ENCODE measurements around the gene SLC6A13. TPM values are rescaled to one million over a fixed set of nuclear protein-coding genes. Genes with fewer than 3 reads are reported as not detected.
"Not testable (repeated sequence)": the region's sequence is repeated elsewhere in the genome, so short reads cannot be mapped to it uniquely, and the experiment has no call there.

The SLC6A13 gene
- total RNA-seq, 1 donor from 2014 or later: 0.17 TPM

DNA sequence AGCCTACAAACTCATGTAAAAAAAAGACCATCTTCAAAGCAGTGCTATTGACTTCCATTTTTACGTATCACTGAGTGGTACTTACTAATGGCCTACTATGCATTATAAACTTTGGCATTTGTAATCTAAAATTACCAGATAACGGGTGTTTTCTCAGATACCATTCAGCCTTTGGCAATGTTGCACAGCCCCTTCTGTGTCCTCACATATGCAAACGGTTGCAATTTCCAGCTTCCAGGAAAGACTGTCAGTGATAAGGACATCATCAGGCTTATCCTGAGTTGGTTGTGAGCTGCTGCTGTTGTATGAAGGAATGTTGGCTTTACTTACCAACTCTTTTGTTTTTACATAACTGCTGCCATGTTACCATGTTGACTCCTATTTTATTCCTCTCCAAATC is 1.6 kb upstream of the SLC6A13 start:
- DNase-seq: no peak

DNA sequence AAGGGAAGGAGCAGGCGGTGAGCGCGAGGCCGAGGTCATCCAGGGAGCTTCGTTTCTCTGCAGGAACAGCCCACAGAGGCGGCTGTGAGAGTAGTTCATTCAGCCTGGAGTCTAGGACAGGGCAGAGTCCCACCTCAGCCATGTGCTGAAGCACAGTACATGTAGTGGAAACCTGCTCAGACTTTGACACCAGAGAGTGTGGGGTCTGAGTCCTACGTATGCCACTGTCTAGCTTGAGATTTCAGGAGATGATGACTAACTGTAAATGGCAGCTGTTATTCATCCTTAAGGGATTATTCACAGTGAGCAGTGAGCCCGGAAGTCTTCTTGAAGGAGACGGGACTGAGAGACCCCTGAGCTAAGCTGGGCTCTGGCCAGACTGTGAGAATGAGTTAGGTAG is 938 bp upstream of the SLC6A13 start:
- no peak for DNase-seq

DNA sequence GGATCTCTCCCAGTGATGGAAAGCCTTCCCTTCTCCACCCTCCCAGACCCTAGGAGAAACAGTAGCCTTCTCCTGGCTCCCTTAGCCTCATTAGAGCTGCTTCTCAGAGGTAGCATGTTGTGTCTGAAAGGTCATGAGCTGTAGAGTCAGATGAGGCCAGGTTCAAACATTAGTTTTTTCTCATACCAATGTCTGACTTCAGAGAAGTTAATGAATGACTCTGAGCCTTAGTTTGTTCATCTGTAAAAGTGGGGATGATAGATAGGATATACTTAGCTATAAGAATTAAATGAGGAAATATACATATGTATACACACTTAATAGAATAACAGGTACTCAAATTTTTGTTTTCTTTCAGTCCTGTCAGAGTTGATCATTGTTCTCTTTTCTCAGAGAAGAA is 523 bp downstream of the SLC6A13 start:
- no peak for DNase-seq

DNA sequence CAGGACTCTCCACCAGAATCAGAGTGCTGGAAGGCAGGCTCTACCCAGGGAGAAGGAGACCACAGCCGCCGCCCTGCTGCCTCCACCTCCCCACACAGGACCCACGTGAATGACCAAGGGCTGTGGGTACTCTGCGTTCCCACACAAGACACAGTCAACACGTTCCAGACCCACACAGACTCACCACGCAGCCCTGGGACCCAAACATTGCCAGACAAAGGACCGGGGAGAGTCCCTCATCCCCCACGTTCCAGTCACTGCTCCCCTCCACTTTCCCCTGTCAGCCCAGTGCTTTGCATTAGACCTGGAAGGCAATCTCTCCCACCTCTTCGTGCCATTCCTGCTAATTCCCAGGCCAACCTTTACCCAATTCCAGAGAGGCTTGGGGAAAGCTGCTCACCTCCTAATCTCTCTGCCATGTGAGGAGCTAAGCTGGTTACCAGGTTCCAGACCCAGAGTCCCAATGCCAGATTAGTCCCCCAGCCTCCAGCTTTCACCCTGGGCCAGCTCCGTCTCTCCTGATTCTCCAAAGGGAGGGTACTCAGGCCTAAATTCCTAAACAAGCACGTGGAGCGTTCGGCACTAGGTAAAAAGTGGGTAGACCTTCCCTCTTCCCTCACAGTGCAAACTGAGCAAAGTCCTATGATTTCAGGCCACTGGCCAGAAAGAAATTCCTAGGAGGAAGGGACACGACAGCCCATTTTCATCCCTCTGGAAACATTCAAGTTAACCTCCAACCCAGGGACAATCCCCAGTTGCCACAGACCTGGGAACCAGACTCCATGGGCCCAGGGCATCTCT is 4.9 kb downstream of the SLC6A13 start:
- no peak for DNase-seq

DNA sequence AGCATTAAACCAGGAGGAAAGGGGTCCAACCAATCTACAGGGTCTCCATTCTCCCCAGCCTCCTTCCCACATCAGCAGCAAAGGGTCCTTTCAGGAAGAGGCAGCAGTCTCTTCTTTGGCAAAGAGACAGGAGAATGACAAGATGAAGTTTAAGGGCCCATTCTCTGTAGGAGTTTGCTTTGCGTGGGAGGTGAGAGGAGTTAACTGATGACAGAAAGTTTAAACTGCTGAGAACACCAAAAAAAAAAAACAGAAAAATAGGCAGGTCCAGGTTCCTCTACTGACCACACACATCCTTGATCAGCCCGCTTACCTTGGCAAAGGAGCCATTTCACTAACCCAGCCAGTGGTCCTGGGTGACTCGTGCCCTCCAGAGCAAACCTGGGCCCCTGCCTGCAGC is 5.7 kb downstream of the SLC6A13 start:
- DNase-seq: no peak

DNA sequence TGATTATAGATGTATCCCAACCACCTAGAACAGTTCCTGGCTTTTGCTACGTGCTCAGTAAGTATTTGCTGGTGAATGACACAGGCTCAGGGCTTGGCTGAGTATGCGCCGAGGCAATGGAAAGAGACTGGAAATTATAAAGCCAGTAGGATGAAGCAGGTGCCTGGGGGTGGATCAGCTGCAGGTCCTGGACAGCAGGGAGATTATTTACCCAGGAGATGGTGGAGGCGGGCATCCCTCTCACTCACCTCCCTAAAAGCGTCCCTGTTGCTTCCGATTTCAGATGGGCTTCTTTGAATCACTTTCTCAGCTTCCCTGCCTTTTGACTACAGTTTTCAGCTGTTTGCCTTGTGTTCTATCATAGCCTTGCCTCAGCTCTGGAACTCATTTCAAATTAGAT is 6.4 kb downstream of the SLC6A13 start:
- no peak for DNase-seq

DNA sequence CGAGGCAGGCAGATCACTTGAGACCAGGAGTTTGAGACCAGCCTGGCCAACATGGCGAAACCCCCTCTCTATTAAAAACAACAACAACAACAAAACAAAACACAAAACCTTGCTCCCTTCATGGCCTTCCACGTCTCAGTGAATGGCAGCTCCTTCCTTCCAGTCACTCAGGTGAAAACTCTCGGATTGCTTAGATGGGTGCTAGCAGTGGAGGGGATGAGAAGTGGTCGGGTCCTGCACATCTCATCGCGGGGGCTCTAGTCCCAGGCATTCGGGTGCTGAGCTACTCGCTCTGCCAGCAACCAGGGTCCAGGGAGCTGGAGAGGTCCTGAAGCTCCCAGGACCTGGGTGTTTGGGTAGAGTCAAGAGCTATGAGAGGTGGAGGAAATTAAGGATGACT is 7.7 kb downstream of the SLC6A13 start:
- DNase-seq: no peak

DNA sequence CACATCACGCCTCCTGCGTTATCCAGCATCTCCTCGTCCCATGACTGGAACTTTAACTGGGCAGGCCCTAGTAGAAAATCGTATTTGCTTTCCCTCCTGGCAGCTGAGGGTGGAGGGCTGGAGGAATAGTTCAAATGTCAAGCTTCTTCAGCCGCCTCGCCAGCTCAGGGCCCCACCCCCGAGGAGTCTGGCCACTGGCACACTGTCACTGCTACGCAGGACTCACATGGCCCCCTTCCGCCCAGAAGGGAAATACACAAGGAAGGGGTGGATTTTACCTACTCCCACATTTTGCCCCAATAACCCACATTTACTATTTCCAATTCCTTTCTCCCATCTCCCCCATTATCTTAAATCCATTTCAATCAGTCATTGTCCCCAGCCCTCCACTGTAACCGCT is 8.6 kb downstream of the SLC6A13 start:
- no peak for DNase-seq

DNA sequence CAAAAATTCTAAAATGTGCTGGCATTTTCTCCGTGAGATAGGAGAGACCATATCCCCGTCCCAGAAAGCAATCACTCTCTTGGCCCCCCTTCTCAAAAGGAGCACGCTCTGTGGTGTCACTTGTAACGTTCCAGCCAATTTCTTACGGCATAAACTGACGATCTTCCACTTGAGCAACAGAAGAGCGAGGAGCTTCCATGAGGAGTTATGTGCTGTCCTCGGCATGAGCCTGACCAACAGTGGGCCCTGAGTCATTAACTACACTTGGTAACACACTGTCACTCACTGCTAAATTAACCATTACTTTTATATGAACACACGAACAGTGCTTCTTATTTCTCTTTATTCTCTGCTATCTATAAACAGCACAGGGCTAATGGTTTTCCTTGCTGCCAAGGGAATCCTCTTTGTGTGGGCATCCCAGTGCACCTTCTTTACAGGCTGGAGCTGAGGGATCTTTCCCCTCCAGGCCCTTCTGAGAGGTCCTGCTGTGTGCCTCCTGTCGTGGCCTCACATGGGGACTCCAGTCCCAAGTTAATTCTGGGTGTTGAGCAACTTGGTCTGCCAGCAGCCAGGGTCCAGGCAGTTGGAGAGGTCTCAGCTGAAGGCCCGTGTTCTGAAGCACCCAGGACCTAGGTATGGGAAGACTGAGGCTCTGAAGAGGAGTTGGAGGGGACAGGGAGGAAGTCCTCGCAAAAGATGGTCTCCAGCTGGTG is 9.4 kb downstream of the SLC6A13 start:
- DNase-seq: no peak

DNA sequence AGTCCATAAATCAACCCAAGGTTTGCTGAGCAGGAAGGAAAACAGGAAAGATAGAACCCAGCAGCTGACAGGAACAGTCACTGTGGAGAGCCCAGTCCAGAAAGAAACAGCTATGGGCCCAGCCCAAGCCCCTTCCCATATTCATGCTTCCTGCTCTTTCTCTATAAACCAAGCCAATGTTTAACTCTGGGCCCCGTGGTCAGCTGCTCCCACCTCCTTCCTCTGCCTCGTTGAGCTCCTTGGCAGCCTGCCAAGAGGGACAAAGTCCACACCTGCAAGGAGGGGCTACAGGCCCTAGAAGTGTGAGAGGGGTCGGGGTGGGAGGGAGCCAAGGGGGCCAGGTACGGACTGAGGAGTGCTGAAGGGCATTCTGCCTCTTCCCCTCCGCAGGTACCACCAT is 10.0 kb downstream of the SLC6A13 start:
- DNase-seq: no peak

DNA sequence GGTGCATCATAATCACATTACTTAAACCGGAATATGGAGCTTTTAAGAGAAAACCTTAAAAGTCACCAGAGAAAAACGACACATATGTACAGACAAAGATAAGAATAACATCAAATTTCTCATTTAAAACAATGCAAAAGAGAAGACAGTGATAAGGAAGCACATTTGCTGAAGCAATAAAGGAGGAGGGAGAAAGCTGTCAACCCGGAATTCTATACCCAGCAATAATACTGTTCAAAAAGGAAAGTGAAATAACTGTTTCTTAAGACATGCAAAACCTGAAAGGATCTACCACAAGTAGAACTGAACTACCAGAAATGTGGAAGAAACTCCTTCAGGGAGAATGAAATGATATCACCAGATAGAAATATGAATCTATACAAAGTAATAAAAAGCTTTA is 15.4 kb downstream of the SLC6A13 start:
- DNase-seq: no peak

DNA sequence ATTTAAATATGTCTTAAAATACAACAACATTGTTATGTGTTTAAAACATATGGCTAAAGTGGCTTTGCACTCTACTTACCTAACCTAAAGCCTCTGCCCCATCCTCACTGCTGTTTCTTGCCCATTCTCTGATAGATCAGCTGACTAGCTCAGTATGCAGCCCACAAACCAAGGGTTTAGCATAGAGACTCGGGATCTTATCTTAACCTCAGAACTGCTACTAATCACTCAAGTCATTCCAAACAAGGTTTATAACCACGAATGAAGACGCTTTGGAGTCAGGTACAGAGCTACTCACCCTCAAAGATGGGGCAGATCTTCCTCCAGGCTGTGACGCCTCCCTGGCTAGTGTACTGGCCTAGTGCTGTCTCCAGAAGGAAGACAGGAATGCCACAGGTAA is 19.3 kb downstream of the SLC6A13 start:
- DNase-seq: no peak

DNA sequence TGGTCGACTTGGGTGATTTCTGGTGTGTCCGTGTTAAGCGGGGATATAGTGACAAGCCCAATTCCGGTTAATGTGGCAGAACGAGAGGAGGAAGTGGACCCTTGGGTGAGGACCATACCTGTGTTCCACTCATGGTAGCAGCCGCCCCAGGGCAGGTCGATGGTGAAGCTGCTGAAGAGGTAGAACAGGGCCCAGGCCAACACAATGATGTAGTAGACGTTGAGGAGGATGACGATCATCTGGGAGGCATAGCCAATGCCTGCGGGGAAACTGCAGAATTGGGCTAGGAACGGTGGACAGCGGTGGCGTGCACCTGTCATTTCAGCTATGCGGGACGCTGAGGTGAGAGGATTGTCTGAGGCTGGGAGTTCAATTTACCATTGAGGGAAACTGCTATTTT is 20.1 kb downstream of the SLC6A13 start:
- no peak for DNase-seq

DNA sequence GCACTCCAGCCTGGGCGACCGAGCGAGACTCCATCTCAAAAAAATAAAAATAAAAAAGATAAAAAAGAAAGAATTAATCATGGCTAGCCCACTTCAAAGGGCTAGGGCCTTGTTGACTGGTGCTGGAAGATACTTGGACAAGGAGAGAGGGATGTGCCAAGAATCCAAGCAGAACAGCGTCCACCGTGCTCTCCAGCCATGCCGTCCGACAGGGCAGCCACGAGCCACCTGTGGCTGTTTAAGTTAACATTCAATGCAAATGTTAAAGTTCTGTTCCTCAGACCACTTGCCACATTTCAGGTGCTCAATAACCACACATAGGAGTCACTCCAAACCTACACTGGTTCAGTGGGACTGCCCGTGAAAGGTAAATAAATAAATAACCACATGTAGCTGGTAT is 21.4 kb downstream of the SLC6A13 start:
- DNase-seq: no peak

DNA sequence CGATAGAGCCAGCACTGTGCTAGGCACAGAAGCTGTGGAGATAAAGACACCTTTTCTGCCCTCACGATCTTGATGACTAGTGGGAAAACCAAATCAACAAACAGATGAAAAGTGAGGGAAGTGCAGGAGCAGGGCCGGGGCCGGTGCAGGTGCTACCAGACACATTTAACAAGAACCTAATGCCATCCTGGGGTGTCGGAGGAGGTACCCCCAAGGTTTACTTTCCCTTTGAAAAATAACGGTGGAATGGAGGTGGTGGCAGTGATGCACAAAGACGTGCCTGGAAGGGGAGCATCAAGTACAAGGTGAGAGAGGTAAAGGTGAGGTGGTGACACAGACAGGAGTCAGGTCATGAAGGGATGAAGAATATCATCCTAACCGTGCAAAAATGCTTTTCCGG is 22.1 kb downstream of the SLC6A13 start:
- DNase-seq: no peak

DNA sequence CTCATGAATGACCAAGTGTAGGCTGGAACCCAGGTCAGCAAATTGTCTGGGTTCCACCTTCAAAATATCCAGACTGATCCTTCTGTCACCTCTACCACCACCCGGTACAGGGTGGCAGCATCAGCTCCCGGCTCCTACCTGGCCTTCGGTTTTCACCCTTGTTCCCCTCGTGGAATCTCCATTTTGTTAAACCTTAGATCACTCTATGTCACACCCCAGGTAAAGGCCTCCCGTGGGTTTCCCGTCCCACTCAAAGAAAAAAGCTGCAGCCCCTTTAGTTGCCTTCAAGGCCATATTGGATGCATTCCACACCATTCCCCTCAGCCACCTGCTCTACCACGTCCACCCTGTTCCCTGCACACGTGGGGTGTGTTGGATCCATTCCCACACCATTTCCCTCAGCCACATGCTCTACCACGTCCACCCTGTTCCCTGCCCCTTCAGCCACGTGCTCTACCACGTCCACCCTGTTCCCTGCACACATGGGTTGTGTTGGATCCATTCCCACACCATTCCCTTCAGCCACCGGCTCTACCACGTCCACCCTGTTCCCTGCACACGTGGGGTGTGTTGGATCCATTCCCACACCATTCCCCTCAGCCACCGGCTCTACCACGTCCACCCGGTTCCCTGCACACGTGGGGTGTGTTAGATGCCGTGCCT is 23.8 kb downstream of the SLC6A13 start:
- no peak for DNase-seq

DNA sequence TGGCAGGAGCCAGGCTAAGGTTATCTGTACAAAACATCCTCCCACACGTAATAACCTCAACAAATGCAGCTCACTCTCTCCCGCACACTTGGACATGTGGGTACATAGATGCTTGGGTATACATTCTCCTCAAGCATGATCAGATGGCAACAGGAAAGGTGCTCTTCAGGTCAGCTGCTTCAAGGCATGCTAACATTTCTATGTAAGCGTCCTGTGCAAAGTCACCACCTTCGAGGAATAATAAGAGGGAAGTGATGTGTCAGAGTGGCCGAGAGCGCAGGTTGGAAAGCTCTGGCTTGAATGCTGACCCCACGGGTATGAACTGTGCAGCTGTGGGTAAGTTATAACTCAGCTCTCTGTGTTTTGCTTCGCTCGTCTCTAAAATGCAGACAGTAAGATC is 24.5 kb downstream of the SLC6A13 start:
- no peak for DNase-seq

DNA sequence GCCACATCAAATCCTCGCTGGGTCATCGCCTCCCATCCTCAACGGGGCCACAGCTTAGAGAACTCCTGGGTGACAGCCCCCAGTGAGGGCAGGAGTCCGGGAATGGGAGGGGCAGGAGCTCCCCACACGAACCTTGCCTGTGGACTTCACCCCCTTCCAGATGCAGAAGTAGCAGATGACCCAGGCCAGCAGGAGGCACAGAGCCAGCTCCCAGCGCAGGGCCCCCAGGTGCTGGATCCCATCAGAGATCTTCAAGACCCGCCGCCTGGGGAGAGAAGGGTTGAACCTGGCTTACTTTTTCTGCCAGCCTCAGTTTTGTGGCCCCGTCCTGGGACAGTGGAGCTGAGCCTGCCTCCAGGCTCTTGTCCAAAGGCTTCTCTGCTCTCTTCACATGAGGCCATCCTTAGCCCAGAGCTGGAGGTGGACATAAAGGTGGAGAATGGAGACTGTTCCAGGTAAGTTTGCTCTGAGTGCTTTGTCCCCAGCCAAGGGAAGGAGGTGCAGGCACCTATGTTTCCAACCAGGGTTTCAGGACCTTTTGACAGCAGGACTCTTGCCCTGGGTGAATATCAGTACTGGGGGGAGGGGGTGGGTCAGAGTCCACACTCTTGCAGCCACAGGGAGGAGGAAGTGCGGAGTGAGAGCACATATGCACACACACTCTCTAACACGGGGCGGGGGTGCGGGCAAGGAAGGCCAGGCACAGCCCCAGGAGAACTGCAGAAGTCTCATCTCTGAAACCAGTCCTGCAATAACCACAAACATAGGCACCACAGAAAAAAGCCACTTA is 25.4 kb downstream of the SLC6A13 start:
- DNase-seq: no peak

DNA sequence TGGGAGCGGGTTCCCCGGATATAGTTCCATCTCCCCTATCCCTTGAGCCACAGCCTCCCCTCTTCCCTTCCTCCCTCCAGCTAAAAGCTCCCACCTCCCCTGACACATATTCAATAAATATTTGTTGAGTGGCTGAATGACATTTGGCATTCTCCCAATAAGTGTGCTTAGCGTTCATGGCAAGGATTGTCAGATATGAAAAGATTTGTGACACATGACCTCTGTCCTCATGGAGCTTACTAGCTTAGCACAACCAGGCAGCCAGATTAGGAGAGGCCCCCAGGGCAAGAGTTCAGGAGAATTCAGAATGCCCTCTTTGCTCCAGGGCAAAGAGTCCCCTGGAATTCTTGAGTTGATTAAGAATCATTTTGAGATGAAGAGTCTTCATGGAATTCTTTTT is 26.2 kb downstream of the SLC6A13 start:
- no peak for DNase-seq

DNA sequence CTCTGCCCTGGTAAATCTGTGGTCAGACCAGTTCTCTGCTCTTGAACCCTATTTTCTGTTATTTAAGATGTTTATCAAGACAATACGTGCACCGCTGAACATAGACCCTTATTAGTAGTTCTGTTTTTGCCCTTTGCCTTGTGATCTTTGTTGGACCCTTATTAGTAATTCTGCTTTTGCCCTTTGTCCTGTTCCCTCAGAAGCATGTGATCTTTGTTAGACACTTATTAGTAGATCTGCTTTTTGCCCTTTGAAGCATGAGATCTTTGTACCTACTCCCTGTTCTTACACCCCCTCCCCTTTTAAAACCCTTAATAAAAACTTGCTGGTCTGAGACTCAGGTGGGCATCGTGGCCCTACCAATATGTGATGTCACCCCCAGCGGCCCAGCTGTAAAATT is 26.7 kb downstream of the SLC6A13 start:
- not testable (repeated sequence) for DNase-seq

DNA sequence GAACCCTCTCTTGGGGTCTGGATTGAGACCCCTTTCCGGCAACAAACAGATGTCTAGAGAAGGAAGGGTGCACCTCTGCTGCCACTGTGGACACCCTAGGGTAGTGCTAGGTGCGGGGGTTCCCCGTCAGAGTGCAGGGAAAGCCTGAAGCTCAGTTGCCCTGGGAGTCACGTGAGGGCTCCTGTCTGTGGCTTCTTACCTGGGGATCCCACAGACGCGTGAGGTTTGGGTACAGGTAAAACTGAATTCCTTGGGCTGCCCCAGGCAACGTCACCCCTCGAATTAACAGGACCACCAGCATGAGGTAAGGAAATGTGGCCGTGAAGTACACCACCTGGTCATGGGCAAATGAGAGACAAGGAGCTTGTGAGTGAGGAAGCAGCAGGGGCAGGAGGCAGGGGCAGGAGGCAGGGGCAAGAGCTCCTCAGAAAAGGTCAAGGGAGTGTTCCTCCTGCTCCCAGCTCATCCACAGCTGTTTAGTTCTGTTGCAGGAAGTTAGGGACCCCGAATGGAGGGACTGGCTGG is 27.7 kb downstream of the SLC6A13 start:
- no peak for DNase-seq

DNA sequence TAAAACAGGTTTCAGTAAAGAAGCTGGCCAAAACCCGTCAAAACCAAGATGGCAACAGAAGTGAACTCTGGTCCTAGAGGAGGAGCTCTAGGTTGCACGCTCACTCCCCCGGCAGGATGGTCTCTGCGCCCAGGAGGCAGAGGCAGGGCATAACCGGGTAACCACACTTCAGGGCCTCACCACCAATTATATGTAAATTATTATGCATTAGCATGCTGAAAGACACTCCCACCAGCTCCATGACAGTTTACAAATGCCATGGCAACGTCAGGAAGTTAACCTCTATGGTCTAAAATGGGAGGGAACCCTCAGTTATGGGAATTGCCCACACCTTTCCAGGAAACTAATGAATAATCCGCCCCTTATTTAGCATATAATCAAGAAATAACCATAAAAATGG is 28.6 kb downstream of the SLC6A13 start:
- DNase-seq: no peak

DNA sequence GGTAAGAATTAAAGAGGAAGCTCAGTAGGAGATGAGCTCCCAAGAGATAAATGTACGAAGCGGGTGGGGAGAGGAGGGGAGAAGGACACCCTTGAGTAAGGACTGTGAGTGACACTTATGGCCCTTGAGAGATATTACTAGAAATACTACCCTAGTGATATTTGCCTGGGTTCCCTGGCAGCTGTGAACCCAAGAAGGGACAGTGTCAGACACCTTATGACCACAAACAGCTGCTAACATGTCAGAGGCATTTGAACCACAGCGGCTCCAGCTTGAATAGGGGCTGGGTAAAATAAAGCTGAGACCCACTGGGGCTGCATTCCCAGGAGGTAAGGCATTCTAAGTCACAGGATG is 29.0 kb downstream of the SLC6A13 start:
- no peak for DNase-seq

Measured in dermis blood vessel endothelial cell (primary cell).